Neural cell (in vitro differentiated cells): ENCODE data around the gene C1orf226. TPM values are rescaled to one million over a fixed set of nuclear protein-coding genes. Genes with fewer than 3 reads are reported as not detected.

Experiments used
- H2AFZ ChIP-seq: fragments of 200-600, 300-800 bp; sonication (generic), shearing (Covaris generic); 2 replicates; pipeline ENCODE4 v1.6.0; 2014; ENCODE audit warnings: low read depth, mild to moderate bottlenecking, antibody characterized with exemption, low read length, moderate library complexity
- H3F3A ChIP-seq: fragments of 200-600 bp; shearing (Covaris generic); 2 replicates; pipeline ENCODE4 v1.6.1; 2016; ENCODE audit warnings: mild to moderate bottlenecking, moderate library complexity, mixed read lengths, antibody characterized with exemption, low read length; ENCODE audit not compliant: insufficient read depth, poor library complexity, severe bottlenecking
- H3K27ac ChIP-seq: fragments of 200-600, 300-800 bp; sonication (generic), shearing (Covaris generic); 2 replicates; pipeline ENCODE4 v1.5.1; 2014; ENCODE audit warnings: mild to moderate bottlenecking, low read length, moderate library complexity
- H3K27me3 ChIP-seq: fragments of 300-800, 200-600 bp; sonication (generic), shearing (Covaris generic); 2 replicates; pipeline ENCODE4 v1.6.0; 2014; ENCODE audit warnings: mild to moderate bottlenecking, low read depth, low read length, moderate library complexity; ENCODE audit not compliant: insufficient read depth
- H3K36me3 ChIP-seq: fragments of 300-800, 200-600 bp; sonication (generic), shearing (Covaris generic); 2 replicates; pipeline ENCODE4 v1.5.1; 2014; ENCODE audit warnings: mild to moderate bottlenecking, antibody characterized with exemption, low read length, moderate library complexity; ENCODE audit not compliant: insufficient read depth
- H3K4me2 ChIP-seq: fragments of 300-800, 200-600 bp; sonication (generic), shearing (Covaris generic); 2 replicates; pipeline ENCODE4 v1.6.0; 2014; ENCODE audit warnings: mild to moderate bottlenecking, low read length
- H3K4me3 ChIP-seq: fragments of 300-800, 200-600 bp; sonication (generic), shearing (Covaris generic); 2 replicates; pipeline ENCODE4 v1.5.1; 2014; ENCODE audit warnings: mild to moderate bottlenecking, low read length, moderate library complexity
- H3K79me2 ChIP-seq: fragments of 200-600 bp; shearing (Covaris generic); replicated peaks from 2 replicates; pipeline ENCODE4 v1.6.0; 2014; ENCODE audit warnings: mild to moderate bottlenecking, low read length, moderate library complexity; ENCODE audit not compliant: insufficient read depth
- H3K9ac ChIP-seq: fragments of 300-800, 200-600 bp; sonication (generic), shearing (Covaris generic); 2 replicates; pipeline ENCODE4 v1.6.1; 2016; ENCODE audit warnings: mild to moderate bottlenecking, low read length, mixed read lengths
- H3K9me2 ChIP-seq: fragments of 200-600 bp; shearing (Covaris generic); 2 replicates; pipeline ENCODE4 v1.6.1; 2016; ENCODE audit warnings: mild to moderate bottlenecking, low read length, mixed read lengths; ENCODE audit not compliant: insufficient read depth
- H3K9me3 ChIP-seq: fragments of 200-600, 300-800 bp; sonication (generic), shearing (Covaris generic); 2 replicates; pipeline ENCODE4 v1.6.1; 2016; ENCODE audit warnings: mild to moderate bottlenecking, mixed run types, low read length, moderate library complexity, mixed read lengths
- H4K20me1 ChIP-seq: fragments of 200-600 bp; shearing (Covaris generic); 2 replicates; pipeline ENCODE4 v1.6.1; 2016; ENCODE audit warnings: mild to moderate bottlenecking, mixed run types; ENCODE audit not compliant: insufficient read depth
- EP300 ChIP-seq: fragments of 450-650 bp; conservative IDR thresholded peaks from 2 replicates; pipeline ENCODE4 v1.6.1; 2014; ENCODE audit warnings: antibody characterized with exemption, mild to moderate bottlenecking, moderate library complexity; ENCODE audit not compliant: poor library complexity, severe bottlenecking
- EZH2 ChIP-seq: fragments of 200-600, 300-800 bp; shearing (Covaris generic), sonication (generic); IDR thresholded peaks from 2 replicates; pipeline ENCODE4 v1.6.1; 2014; ENCODE audit warnings: antibody characterized with exemption, low read length, borderline replicate concordance, mild to moderate bottlenecking; ENCODE audit not compliant: insufficient read depth, poor library complexity, severe bottlenecking
- MXI1 ChIP-seq: fragments of 450-650 bp; conservative IDR thresholded peaks from 2 replicates; pipeline ENCODE4 v1.6.1; 2014; ENCODE audit warnings: antibody characterized with exemption, mild to moderate bottlenecking; ENCODE audit not compliant: poor library complexity, severe bottlenecking
- POLR2AphosphoS5 ChIP-seq: IDR thresholded peaks from 2 replicates; pipeline ENCODE4 v1.6.1; 2012
- RAD21 ChIP-seq: fragments of 450-650 bp; conservative IDR thresholded peaks from 2 replicates; pipeline ENCODE4 v1.6.1; 2014; ENCODE audit warnings: antibody characterized with exemption, mild to moderate bottlenecking, moderate library complexity
- SMC3 ChIP-seq: fragments of 450-650 bp; conservative IDR thresholded peaks from 2 replicates; pipeline ENCODE4 v1.6.1; 2014; ENCODE audit warnings: antibody characterized with exemption, mild to moderate bottlenecking, moderate library complexity; ENCODE audit not compliant: poor library complexity
- TAF1 ChIP-seq: IDR thresholded peaks from 2 replicates; pipeline ENCODE4 v1.6.1; 2012; ENCODE audit warnings: low read depth
- polyA plus RNA-seq: library from polyadenylated mRNA; depleted of rRNA; stranded (reverse); fragments of >200 nt; gene quantifications from 2 replicates; pipeline ENCODE4 v1.2.3, GENCODE V29; 2014
- TF ChIP-seq, protein P1 (sequence below): fragments of 450-650 bp; IDR thresholded peaks from 2 replicates; pipeline ENCODE4 v1.5.1; 2014; ENCODE audit warnings: antibody characterized with exemption, mild to moderate bottlenecking, moderate library complexity; ENCODE audit not compliant: poor library complexity, severe bottlenecking
- TF ChIP-seq, protein P2 (sequence below): IDR thresholded peaks from 2 replicates; pipeline ENCODE4 v1.6.1; 2012; ENCODE audit warnings: borderline replicate concordance

Gene C1orf226
- polyA plus RNA-seq, 1 donor from 2014 or later, result 6.7 TPM

DNA sequence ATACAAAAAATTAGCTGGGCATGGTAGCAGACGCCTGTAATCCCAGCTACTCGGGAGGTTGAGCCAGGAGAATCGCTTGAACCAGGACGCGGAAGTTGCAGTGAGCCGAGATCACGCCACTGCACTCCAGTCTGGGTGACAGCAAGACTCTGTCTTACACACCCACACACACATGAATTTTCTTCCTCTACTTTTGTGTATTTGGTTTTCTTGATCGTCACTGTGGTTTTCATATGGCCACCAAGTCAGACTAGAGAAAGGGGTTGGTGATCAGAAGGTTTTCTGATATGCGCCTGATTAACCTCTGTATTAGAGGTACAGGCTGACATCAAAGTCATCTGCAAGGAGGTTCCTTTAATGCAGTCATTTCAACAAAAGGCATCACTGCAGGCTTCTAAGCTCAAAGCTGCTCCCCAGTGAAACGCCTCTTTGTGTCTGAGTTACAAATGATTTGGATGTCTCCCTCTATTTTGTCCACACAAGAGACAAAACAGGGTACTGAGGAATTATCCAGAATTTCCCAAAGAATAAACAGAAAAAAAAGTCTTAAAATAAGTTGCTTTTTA lies 19.3 kb downstream of the C1orf226 start:
- Histone ChIP-seq H3F3A (no peaks in the 10 kb centered on the region), H2AFZ (no peak overlapping the region), H3K36me3 (no peaks in the 10 kb centered on the region), H3K9ac (no peak overlapping the region), H4K20me1 (no peaks in the 10 kb centered on the region), H3K4me3 (no peak overlapping the region), H3K27ac (no peak overlapping the region), H3K27me3 (no peaks in the 10 kb centered on the region), H3K79me2 (no peaks in the 10 kb centered on the region), H3K9me2 (no peaks in the 10 kb centered on the region), H3K9me3 (no peaks in the 10 kb centered on the region), H3K4me2 (no peak overlapping the region)
- TF ChIP-seq POLR2AphosphoS5 (no peak), EP300 (no peak), TAF1 (no peak), MXI1 (no peak), EZH2 (no peak), SMC3 (no peak), RAD21 (no peak)
- TF ChIP-seq, protein P1, sequence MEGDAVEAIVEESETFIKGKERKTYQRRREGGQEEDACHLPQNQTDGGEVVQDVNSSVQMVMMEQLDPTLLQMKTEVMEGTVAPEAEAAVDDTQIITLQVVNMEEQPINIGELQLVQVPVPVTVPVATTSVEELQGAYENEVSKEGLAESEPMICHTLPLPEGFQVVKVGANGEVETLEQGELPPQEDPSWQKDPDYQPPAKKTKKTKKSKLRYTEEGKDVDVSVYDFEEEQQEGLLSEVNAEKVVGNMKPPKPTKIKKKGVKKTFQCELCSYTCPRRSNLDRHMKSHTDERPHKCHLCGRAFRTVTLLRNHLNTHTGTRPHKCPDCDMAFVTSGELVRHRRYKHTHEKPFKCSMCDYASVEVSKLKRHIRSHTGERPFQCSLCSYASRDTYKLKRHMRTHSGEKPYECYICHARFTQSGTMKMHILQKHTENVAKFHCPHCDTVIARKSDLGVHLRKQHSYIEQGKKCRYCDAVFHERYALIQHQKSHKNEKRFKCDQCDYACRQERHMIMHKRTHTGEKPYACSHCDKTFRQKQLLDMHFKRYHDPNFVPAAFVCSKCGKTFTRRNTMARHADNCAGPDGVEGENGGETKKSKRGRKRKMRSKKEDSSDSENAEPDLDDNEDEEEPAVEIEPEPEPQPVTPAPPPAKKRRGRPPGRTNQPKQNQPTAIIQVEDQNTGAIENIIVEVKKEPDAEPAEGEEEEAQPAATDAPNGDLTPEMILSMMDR, result no peak
- TF ChIP-seq, protein P2, sequence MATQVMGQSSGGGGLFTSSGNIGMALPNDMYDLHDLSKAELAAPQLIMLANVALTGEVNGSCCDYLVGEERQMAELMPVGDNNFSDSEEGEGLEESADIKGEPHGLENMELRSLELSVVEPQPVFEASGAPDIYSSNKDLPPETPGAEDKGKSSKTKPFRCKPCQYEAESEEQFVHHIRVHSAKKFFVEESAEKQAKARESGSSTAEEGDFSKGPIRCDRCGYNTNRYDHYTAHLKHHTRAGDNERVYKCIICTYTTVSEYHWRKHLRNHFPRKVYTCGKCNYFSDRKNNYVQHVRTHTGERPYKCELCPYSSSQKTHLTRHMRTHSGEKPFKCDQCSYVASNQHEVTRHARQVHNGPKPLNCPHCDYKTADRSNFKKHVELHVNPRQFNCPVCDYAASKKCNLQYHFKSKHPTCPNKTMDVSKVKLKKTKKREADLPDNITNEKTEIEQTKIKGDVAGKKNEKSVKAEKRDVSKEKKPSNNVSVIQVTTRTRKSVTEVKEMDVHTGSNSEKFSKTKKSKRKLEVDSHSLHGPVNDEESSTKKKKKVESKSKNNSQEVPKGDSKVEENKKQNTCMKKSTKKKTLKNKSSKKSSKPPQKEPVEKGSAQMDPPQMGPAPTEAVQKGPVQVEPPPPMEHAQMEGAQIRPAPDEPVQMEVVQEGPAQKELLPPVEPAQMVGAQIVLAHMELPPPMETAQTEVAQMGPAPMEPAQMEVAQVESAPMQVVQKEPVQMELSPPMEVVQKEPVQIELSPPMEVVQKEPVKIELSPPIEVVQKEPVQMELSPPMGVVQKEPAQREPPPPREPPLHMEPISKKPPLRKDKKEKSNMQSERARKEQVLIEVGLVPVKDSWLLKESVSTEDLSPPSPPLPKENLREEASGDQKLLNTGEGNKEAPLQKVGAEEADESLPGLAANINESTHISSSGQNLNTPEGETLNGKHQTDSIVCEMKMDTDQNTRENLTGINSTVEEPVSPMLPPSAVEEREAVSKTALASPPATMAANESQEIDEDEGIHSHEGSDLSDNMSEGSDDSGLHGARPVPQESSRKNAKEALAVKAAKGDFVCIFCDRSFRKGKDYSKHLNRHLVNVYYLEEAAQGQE, result no peak

DNA sequence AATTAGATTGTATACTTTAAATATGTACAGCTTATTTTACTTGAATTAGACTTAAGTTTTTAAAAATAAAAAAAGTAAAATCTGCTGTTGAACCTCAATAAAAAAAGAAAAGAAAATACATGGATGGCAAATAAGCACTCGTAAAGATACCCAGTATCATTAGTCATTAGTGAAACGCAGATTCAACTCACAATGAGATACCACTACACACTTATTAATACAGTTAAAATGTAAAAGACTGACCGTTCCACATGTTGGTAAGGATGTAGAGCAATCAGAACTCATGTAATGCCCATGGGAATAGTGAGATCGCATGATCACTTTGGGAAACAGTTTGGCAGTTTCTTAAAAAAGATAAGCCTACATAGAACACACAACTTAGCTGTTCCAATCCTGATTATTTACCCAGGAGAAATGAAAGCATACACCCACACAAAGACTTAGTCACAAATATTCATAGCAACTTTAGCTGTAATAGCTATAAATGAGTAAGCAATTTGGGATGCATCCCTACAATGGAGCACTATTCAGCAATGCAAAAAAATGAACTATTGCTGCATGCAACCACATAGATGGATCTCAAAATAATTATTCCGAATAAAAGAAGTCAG lies 23.1 kb downstream of the C1orf226 start:
- H3K27me3 ChIP-seq, result no peaks in the 10 kb centered on the region
- H3K4me3 ChIP-seq, result no peak overlapping the region
- no peaks in the 10 kb centered on the region for H3K36me3 ChIP-seq
- no peaks in the 10 kb centered on the region for H3K9me3 ChIP-seq
- no peaks in the 10 kb centered on the region for H4K20me1 ChIP-seq
- TF ChIP-seq TAF1, result no peak
- TF ChIP-seq EP300, result no peak
- no peak for TF ChIP-seq MXI1
- TF ChIP-seq SMC3, result no peak
- TF ChIP-seq, protein P1, result no peak
- no peak for TF ChIP-seq POLR2AphosphoS5
- TF ChIP-seq, protein P2, result no peak
- TF ChIP-seq RAD21, result no peak
- no peak for TF ChIP-seq EZH2
- H2AFZ ChIP-seq, result no peak overlapping the region
- no peaks in the 10 kb centered on the region for H3K9me2 ChIP-seq
- H3K79me2 ChIP-seq, result no peaks in the 10 kb centered on the region
- H3K4me2 ChIP-seq, result no peak overlapping the region
- H3K9ac ChIP-seq, result no peak overlapping the region
- H3F3A ChIP-seq, result no peaks in the 10 kb centered on the region
- no peak overlapping the region for H3K27ac ChIP-seq
